ENCODE data around the gene PPM1H.

- TF ChIP-seq CTCF (IDR thresholded peaks at IDR 0.05) = no peak
- TF ChIP-seq POLR2A (IDR thresholded peaks at IDR 0.05) = no peak
Measured at GRCh38 chr12:62732861-62733427, 202.0 kb downstream of the PPM1H start.

Measured in adrenal gland (tissue), 5 donors.